Heart left ventricle (tissue), 13 donors: Measurements from ENCODE around the gene FSTL4.

ENCODE experiments used
- CTCF ChIP-seq, 12 donors: fragments of 200-600 bp; sonication (generic) in 4 of 12; IDR thresholded peaks; one replicate each; pipeline versions ENCODE4 v1.5.0 to v1.8.0; 2018 to 2022; ENCODE audit warnings: antibody characterized with exemption in 12 of 12, mild to moderate bottlenecking in 5 of 12
- POLR2A ChIP-seq, 2 donors: fragments of 450-650 bp; IDR thresholded peaks; one replicate each; pipeline ENCODE4 v1.6.1; 2017; ENCODE audit warnings: antibody characterized with exemption in 2 of 2, mild to moderate bottlenecking in 2 of 2, moderate library complexity in 2 of 2
- donor health status: ischemic (EF 13 %, LVEDD 7.1; RV severe dilation, severe dysfunction).
- donor health status: DM: no; HTN: yes; CAD: no.
- donor health status: DM: no; HTN: no; CAD: no.
- donor health status: ischemic (EF 25% LVEDD 6.9; RV normal size, moderate dysfunction).
- donor health status: ischemic (EF 25% LVEDD 5.7; RV mildly dilated, moderate dysfunction).
- donor health status: ischemic (EF 35%, LVEDD 5.7; RV mildly dilated, moderate dysfunction).
- donor health status: nonischemic (EF 11% LVEDD 7.7; RV severe dilation, severe dysfunction).
- donor health status: DM: yes; HTN: yes; CAD: no.
- donor health status: PGD.
- donor health status: ischemic (EF 29% LVEDD 5.4; RV normal size, mild dysfunction).
- donor health status: nonischemic (EF 23%, LVEDD 6.1; RV moderate dilation, normal function).

- TF ChIP-seq CTCF (IDR thresholded peaks at IDR 0.05) (no peak), POLR2A (IDR thresholded peaks at IDR 0.05) (no peak)
These were observed 163.2 kb downstream of the FSTL4 start for GRCh38 chr5:133449181-133449580.
